Activated CD8-positive, alpha-beta T cell treated with anti-CD3 and anti-CD28 coated beads for 36 hours (primary cell): ENCODE results near the gene ZNF385B. TPM values are rescaled to one million over a fixed set of nuclear protein-coding genes. Genes with fewer than 3 reads are reported as not detected.

Source experiments
- ATAC-seq: fragments of 200-7000 bp; cut with Tn5 transposase; one replicate; pipeline ENCODE4 v1.10.0; 2021; ENCODE audit warnings: mild to moderate bottlenecking, moderate library complexity
- CTCF ChIA-PET: fragments of 350-600 bp; sonication (Branson Sonifier 250); formaldehyde crosslinking; loops from one replicate; lab custom pipeline; 2021; ENCODE audit warnings: antibody characterized with exemption; lab: Charles Lee
- POLR2A ChIA-PET: fragments of 350-600 bp; sonication (Branson Sonifier 250); formaldehyde crosslinking; loops from one replicate; lab custom pipeline; 2021; ENCODE audit warnings: antibody characterized with exemption; lab: Charles Lee
- DNase-seq: peaks from one replicate; pipeline ENCODE4 v3.0.0-alpha.2; 2020
- H3K27ac Mint-ChIP-seq: one replicate; pipeline ENCODE4 v1.8.0; 2021; ENCODE audit warnings: mild to moderate bottlenecking, mixed read lengths
- H3K27me3 Mint-ChIP-seq: one replicate; pipeline ENCODE4 v1.8.0; 2021; ENCODE audit warnings: mixed read lengths
- H3K36me3 Mint-ChIP-seq: one replicate; pipeline ENCODE4 v1.8.0; 2021; ENCODE audit warnings: low read depth, mixed read lengths
- H3K4me1 Mint-ChIP-seq: one replicate; pipeline ENCODE4 v1.8.0; 2021; ENCODE audit warnings: low read depth, mixed read lengths
- H3K4me3 Mint-ChIP-seq: one replicate; pipeline ENCODE4 v1.8.0; 2021; ENCODE audit warnings: mild to moderate bottlenecking, moderate library complexity, mixed read lengths
- H3K9me3 Mint-ChIP-seq: one replicate; pipeline ENCODE4 v1.8.0; 2021; ENCODE audit warnings: mixed read lengths
- intact Hi-C: fragments of 100-400 bp; cut with micrococcal nuclease; formaldehyde crosslinking; loops from one replicate; pipeline ENCODE4 v1.10.0; 2022
- total RNA-seq, 2 experiments: library from RNA; stranded (reverse); gene quantifications; one replicate each; pipeline ENCODE4 v1.2.3, GENCODE V29; 2021
- TF ChIP-seq, protein P1 (sequence below): fragments of 200-600 bp; IDR thresholded peaks from one replicate; pipeline ENCODE4 v1.8.0; 2022; ENCODE audit warnings: antibody characterized with exemption, mild to moderate bottlenecking

The ZNF385B gene
- total RNA-seq, 2 experiments from 2014 or later: not detected

DNA sequence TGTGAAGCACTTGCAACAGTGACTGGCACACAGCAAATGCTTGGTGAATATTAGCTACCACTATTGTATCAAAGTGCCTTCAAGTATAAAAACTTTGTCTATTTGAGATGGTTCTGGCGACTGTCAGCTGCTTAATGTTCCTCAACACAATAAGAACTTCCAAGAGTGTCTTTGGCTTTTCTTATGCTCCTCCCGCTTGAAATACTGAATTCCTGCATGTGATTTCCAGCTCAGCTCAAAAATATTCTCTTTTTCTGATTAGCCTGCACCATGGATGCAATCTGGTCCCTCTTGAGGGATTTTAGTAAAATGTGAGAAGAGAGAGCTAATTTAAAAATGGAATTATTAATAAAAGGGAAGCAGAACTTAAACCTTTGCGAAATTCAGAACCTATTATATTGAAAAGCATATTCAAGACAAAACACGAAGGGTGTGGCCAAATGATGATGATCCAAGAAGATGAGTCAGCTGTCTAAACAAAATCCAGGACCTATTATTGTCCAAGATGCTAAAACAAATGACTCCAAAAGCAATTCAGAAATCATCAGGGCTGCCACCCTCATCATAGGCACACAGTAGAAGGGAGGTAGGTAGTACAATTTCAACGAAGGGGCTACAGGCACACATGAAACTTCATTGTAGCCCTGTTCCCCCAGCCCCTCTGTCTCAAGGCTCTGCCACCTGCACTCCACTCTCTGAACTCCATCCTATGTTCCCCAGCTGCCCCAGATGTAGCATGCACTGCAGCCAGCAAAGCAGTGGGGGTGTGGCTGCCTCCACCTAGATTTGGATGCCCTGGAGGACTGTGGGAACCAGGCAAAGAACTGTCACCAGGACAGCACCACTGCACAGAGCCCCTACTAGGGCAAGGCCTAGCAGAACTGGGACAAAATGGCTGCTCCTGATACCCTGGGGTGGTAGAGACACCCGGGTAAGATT lies 190.1 kb downstream of the ZNF385B start:
- no peak overlapping the region for H3K4me3 Mint-ChIP-seq
- CTCF ChIA-PET: no interaction called here
- H3K9me3 Mint-ChIP-seq: no peaks in the 10 kb centered on the region
- POLR2A ChIA-PET: no interaction called here
- intact Hi-C loops: no loop called here
- TF ChIP-seq, protein P1, sequence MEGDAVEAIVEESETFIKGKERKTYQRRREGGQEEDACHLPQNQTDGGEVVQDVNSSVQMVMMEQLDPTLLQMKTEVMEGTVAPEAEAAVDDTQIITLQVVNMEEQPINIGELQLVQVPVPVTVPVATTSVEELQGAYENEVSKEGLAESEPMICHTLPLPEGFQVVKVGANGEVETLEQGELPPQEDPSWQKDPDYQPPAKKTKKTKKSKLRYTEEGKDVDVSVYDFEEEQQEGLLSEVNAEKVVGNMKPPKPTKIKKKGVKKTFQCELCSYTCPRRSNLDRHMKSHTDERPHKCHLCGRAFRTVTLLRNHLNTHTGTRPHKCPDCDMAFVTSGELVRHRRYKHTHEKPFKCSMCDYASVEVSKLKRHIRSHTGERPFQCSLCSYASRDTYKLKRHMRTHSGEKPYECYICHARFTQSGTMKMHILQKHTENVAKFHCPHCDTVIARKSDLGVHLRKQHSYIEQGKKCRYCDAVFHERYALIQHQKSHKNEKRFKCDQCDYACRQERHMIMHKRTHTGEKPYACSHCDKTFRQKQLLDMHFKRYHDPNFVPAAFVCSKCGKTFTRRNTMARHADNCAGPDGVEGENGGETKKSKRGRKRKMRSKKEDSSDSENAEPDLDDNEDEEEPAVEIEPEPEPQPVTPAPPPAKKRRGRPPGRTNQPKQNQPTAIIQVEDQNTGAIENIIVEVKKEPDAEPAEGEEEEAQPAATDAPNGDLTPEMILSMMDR: no peak
- H3K4me1 Mint-ChIP-seq: no peaks in the 10 kb centered on the region
- ATAC-seq (no peak), DNase-seq (no peak)
- no peaks in the 10 kb centered on the region for H3K36me3 Mint-ChIP-seq
- no peak overlapping the region for H3K27ac Mint-ChIP-seq
- no peaks in the 10 kb centered on the region for H3K27me3 Mint-ChIP-seq

DNA sequence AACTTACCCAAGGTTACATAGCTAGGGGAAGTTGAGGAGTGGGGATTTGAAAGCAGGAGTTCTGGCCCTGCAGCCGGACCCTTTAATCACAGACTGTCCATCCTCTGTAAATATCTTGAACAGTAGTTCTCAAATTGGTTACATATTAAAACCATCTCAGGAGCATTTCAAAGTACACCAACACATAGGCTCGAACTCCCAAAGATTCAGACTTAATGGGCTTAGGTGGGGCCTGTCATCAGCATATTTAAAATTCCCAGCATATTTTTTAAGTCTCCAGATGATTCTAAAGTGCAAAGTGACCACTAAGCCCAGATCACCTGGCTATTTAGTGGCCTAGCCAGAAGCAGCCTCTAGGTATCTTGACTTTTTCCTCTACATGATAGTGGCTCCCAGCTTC lies 192.2 kb downstream of the ZNF385B start:
- no peak overlapping the region for H3K27ac Mint-ChIP-seq
- TF ChIP-seq, protein P1: no peak
- ATAC-seq: no peak
- ChIA-PET POLR2A (no interaction called here), CTCF (no interaction called here)
- no peaks in the 10 kb centered on the region for H3K36me3 Mint-ChIP-seq
- intact Hi-C loops: no loop called here
- no peak overlapping the region for H3K4me3 Mint-ChIP-seq
- DNase-seq: no peak
- H3K27me3 Mint-ChIP-seq: no peaks in the 10 kb centered on the region
- no peaks in the 10 kb centered on the region for H3K4me1 Mint-ChIP-seq
- H3K9me3 Mint-ChIP-seq: no peaks in the 10 kb centered on the region

DNA sequence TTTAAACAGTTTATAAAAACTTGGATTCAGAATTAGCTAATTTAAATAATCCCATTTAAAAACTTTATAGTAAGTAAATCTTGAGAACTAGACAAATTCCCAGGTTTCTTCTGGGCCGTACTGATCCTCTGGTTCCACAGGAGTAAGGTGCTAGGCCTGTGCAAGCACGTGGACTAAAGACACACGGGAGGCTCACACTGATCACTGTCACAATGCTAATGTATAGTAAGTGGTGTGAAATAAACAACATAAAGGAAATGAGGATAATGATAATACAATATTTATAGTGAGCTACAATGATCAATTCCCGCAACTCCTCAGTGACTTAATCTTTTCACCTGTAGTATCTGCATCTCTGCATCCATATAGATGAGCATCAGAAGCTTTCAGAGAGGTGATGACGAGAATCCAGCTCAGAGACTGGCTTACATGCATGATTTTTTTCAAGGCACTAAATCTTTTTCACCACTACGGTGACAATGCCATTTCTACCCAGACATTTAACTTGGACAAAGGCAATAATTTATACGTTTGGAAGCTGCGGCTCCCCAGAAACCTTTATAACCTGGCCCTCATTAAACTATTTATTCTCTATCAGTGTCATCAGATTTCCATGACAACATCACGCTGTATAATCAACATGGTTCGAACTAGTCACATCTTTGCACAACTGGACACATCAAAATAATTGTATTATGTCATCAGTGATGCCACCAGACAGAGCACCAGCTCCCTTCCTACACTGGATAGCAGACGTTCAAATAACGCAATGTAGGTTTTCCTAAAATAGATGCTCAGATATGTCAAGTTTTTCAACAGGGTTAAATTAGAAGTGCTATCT lies 196.2 kb downstream of the ZNF385B start:
- DNase-seq: no peak
- ChIA-PET CTCF (no interaction called here), POLR2A (no interaction called here)
- intact Hi-C loops: no loop called here
- Mint-ChIP-seq H3K4me1 (no peaks in the 10 kb centered on the region), H3K4me3 (no peak overlapping the region), H3K9me3 (no peaks in the 10 kb centered on the region), H3K27me3 (no peaks in the 10 kb centered on the region), H3K36me3 (no peaks in the 10 kb centered on the region), H3K27ac (no peak overlapping the region)
- ATAC-seq: no peak
- TF ChIP-seq, protein P1: no peak

DNA sequence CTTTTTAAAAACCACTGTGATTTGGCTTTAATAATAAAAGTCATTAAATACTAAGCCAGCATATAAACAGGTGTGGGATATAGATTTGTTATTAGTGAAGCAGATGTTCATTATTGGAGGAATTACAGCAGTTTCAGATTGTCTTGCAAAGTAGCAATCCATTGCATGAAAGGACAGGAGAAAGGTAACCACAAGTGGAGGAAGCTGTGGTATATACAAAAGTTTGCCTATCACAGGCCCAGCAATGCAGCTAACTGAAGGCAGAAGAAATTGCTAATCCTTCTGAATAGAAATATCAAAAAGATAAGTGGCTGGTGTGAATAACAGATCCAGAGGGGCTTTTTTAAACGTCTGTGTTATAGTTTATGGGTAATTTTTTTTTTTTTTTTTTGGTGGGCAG lies 199.4 kb downstream of the ZNF385B start:
- H3K27ac Mint-ChIP-seq: no peak overlapping the region
- POLR2A ChIA-PET: no interaction called here
- no peaks in the 10 kb centered on the region for H3K27me3 Mint-ChIP-seq
- intact Hi-C loops: no loop called here
- no peaks in the 10 kb centered on the region for H3K9me3 Mint-ChIP-seq
- CTCF ChIA-PET: no interaction called here
- no peaks in the 10 kb centered on the region for H3K4me1 Mint-ChIP-seq
- no peaks in the 10 kb centered on the region for H3K36me3 Mint-ChIP-seq
- H3K4me3 Mint-ChIP-seq: no peak overlapping the region
- ATAC-seq (no peak), DNase-seq (no peak)
- TF ChIP-seq, protein P1: no peak
